Activated CD4-positive, alpha-beta T cell treated with anti-CD3 and anti-CD28 coated beads for 48 hours (primary cell): ENCODE measurements around the gene MBIP.

Source experiments
- DNase-seq: peaks from one replicate; pipeline ENCODE4 v3.0.0-alpha.2; 2020

MBIP gene

GRCh38 chr14:36260970-36261640 lies 59.3 kb downstream of the MBIP start:
- DNase-seq, result no peak

DNA sequence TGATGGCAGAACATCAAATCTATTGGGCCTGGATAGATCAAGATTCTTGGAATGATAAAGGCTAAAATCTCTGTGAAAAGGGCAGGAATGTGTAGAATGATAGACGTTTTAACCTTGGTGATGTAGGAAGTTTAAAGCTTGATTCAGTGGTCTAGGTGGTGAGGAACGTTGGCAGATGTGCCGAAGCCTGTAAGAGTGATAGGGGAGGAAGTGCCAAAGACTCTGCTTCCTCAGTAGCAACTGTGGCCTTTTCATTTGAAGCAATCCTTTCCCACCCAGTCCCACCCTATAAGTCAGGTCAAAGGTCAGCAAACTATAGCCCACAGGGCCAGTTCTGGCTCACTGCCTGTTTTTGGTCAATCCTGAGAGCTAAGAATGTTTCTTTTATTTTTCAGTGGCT lies 62.2 kb downstream of the MBIP start:
- no peak for DNase-seq

DNA sequence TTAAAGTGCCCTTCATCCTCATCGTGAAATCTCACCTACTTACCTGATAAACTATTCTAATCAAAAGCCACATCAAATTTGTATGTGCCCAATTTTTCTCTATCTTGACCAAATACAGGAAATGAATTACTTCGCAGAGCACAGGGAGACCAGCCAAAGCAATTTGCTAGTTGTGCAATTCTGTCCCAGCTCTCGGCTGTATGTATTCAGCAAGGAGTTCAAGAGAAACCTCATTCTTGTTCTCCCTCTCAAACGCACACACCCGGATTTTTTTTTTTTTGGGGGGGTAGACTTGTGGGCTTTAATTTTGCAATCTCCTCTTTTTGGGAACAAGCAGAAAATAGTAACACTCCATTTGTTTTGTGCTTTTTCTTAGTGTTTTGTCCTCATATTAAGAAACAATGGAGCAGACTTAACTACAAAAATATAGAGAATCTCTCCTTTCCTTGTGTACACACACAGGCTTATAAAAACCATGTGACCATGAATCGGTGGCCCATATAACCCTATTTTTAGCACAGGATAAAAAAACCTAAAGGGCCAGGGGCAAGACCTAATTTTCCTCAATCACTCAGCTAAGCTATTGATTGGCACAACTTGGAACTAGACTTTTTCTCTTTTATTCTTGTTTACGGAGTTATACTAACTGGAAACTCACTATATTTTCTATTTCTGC lies 64.2 kb downstream of the MBIP start:
- no peak for DNase-seq

- DNase-seq, result no peak
Measured at GRCh38 chr14:36254020-36254624, 66.3 kb downstream of the MBIP start.
